Measurements from ENCODE around the gene C17orf100.

Gene C17orf100

GRCh38 chr17:6695051-6695450, 43.5 kb downstream of the C17orf100 start:
- Histone ChIP-seq H3K9me3 (replicated peaks; ENCODE audit: insufficient read depth, low read length) (no peaks in the 10 kb centered on the region), H3K27ac (ENCODE audit: low read length) (no peak overlapping the region), H3F3A (ENCODE audit: insufficient read depth, low read length) (no peaks in the 10 kb centered on the region), H2AFZ (ENCODE audit: low read length) (no peak overlapping the region), H3K4me3 (ENCODE audit: low read length) (no peak overlapping the region), H3K79me2 (ENCODE audit: low read length) (no peaks in the 10 kb centered on the region), H3K36me3 (replicated peaks; ENCODE audit: insufficient read depth, low read length) (no peaks in the 10 kb centered on the region), H3K4me1 (ENCODE audit: low read length) (no peaks in the 10 kb centered on the region), H3K27me3 (replicated peaks; ENCODE audit: insufficient read depth, low read length) (peaks cover 59% of the 10 kb centered on the region), H4K20me1 (ENCODE audit: insufficient read depth, low read length) (no peaks in the 10 kb centered on the region), H3K4me2 (ENCODE audit: low read depth, low read length) (no peak overlapping the region), H3K9ac (ENCODE audit: low read length) (no peak overlapping the region), H3K9me2 (replicated peaks; ENCODE audit: insufficient read depth, low read length) (no peaks in the 10 kb centered on the region)
- no peak for TF ChIP-seq CTCF (IDR thresholded peaks at IDR 0.05; ENCODE audit: low read length)
- TF ChIP-seq EZH2 (optimal IDR thresholded peaks at IDR 0.05; ENCODE audit: low read depth, low read length): no peak
- TF ChIP-seq EZH2phosphoT487 (IDR thresholded peaks at IDR 0.05; ENCODE audit: low read length): no peak
- no peak for DNase-seq

- Histone ChIP-seq H3K4me2 (ENCODE audit: low read depth, low read length) (no peak overlapping the region), H3K9ac (ENCODE audit: low read length) (no peak overlapping the region), H3K79me2 (ENCODE audit: low read length) (no peaks in the 10 kb centered on the region), H3K27ac (ENCODE audit: low read length) (no peak overlapping the region), H3K9me3 (replicated peaks; ENCODE audit: insufficient read depth, low read length) (no peaks in the 10 kb centered on the region), H3F3A (ENCODE audit: insufficient read depth, low read length) (no peaks in the 10 kb centered on the region), H3K4me3 (ENCODE audit: low read length) (no peak overlapping the region), H2AFZ (ENCODE audit: low read length) (no peak overlapping the region), H3K4me1 (ENCODE audit: low read length) (no peaks in the 10 kb centered on the region), H3K9me2 (replicated peaks; ENCODE audit: insufficient read depth, low read length) (no peaks in the 10 kb centered on the region), H3K27me3 (replicated peaks; ENCODE audit: insufficient read depth, low read length) (peaks cover 54% of the 10 kb centered on the region), H4K20me1 (ENCODE audit: insufficient read depth, low read length) (no peaks in the 10 kb centered on the region), H3K36me3 (replicated peaks; ENCODE audit: insufficient read depth, low read length) (no peaks in the 10 kb centered on the region)
- TF ChIP-seq EZH2phosphoT487 (IDR thresholded peaks at IDR 0.05; ENCODE audit: low read length) (no peak), CTCF (IDR thresholded peaks at IDR 0.05; ENCODE audit: low read length) (no peak), EZH2 (optimal IDR thresholded peaks at IDR 0.05; ENCODE audit: low read depth, low read length) (no peak)
- DNase-seq: no peak
Measured at GRCh38 chr17:6695565-6695964, 44.0 kb downstream of the C17orf100 start.

GRCh38 chr17:6696906-6697305, 45.3 kb downstream of the C17orf100 start:
- H3K79me2 ChIP-seq (ENCODE audit: low read length): no peaks in the 10 kb centered on the region
- TF ChIP-seq EZH2phosphoT487 (IDR thresholded peaks at IDR 0.05; ENCODE audit: low read length) (no peak), EZH2 (optimal IDR thresholded peaks at IDR 0.05; ENCODE audit: low read depth, low read length) (no peak), CTCF (IDR thresholded peaks at IDR 0.05; ENCODE audit: low read length) (no peak)
- no peaks in the 10 kb centered on the region for H3K36me3 ChIP-seq (replicated peaks; ENCODE audit: insufficient read depth, low read length)
- DNase-seq: no peak
- no peaks in the 10 kb centered on the region for H3K9me2 ChIP-seq (replicated peaks; ENCODE audit: insufficient read depth, low read length)
- no peak overlapping the region for H3K4me3 ChIP-seq (ENCODE audit: low read length)
- H4K20me1 ChIP-seq (ENCODE audit: insufficient read depth, low read length): no peaks in the 10 kb centered on the region
- no peak overlapping the region for H3K4me2 ChIP-seq (ENCODE audit: low read depth, low read length)
- H3F3A ChIP-seq (ENCODE audit: insufficient read depth, low read length): no peaks in the 10 kb centered on the region
- no peak overlapping the region for H3K27ac ChIP-seq (ENCODE audit: low read length)
- no peak overlapping the region for H3K9ac ChIP-seq (ENCODE audit: low read length)
- no peak overlapping the region for H2AFZ ChIP-seq (ENCODE audit: low read length)
- peaks cover 43% of the 10 kb centered on the region for H3K27me3 ChIP-seq (replicated peaks; ENCODE audit: insufficient read depth, low read length)
- no peaks in the 10 kb centered on the region for H3K9me3 ChIP-seq (replicated peaks; ENCODE audit: insufficient read depth, low read length)
- no peaks in the 10 kb centered on the region for H3K4me1 ChIP-seq (ENCODE audit: low read length)

All from MM.1S (cell line).